Measurements from ENCODE around the gene MAP1B.

MAP1B gene

GRCh38 chr5:72231991-72232703, 124.9 kb downstream of the MAP1B start:
- DNase-seq, result no peak

- DNase-seq, result no peak
These were observed 125.6 kb downstream of the MAP1B start for GRCh38 chr5:72232838-72233237.

DNA sequence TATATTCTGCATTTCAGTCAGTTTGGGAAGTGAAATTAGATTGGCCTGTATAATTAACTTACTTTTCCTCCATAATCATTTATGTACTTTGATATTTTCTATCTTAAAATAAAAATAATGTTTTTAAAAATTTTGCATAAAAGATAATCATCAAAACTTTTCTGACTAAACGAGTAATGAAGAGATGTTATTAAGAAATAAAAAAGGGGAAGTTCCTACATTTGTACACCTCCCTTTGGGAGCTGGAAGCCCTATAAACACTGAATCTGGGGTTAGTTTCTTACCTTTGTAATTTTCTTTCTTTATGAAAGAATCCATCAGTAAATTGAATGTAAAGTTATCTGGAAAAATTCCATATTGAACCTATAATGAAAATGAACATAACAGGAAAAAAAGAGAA, 126.6 kb downstream of the MAP1B start:
- DNase-seq, result no peak

DNA sequence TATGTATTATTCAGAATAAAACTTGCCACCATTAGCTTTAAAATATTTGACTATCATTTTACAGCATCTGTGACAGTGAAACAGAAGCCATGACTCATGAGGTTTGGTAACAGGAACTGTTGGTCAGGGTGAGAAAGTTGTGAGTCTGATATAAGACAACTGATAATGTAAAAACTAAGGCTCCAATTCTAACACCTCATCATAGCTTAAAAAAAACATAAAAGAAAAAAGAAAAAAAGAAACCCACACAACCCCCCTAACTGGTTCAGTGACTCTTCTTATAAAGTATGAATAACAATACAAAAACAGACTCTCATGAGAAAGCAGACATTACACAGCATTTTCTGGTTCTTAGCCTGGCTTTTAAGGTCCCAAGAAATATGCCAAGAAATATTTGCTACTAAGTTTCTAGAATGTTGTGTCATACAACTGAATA, 127.0 kb downstream of the MAP1B start:
- DNase-seq, result peak; percentile 29

GRCh38 chr5:72234868-72235267, 127.6 kb downstream of the MAP1B start:
- DNase-seq, result no peak

DNA sequence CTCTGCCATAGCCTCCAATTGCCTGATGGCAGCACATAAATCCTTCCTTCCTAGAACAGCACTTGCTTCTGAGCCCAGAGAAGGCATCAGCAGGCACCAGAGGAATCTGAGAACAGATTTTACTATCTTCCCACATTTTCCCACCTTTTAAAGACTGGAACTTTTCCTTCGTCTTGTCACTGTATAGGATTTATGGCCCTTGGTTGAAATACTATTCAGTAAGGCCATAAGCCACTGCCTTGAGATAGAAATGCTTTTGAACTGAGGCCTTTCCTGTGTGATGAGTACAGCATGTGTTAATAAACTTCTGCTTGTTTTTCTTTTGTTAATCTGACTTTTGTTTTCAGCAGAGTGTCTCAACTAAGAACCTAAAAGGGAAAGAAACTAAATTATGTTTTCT, 128.4 kb downstream of the MAP1B start:
- no peak for DNase-seq

DNA sequence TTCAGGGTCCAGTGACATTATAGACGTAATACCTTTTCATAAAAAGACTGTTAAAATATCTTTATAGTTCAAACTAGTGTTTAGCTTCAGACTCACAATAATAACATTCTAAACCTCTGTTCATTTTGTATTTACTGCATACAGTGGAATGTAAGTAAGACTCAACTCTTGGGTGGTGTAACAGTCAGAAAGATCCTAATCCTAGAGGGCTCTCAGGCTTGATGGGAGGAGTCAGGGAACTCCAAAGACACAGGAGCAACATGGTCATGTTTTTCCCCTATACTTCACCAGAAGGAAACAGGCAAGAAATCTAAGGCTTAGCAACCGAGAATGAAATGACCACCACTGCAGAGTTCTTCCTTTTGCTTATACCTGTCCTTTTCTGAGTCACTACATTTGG, 130.1 kb downstream of the MAP1B start:
- no peak for DNase-seq

- no peak for DNase-seq
These were observed 130.6 kb downstream of the MAP1B start for GRCh38 chr5:72237879-72238278.

- DNase-seq, result no peak
These were observed 131.6 kb downstream of the MAP1B start for GRCh38 chr5:72238712-72239445.

- no peak for DNase-seq
These were observed 134.2 kb downstream of the MAP1B start for GRCh38 chr5:72241346-72242003.

GRCh38 chr5:72242796-72243475, 135.7 kb downstream of the MAP1B start:
- DNase-seq, result no peak

- DNase-seq, result no peak
These were observed 136.4 kb downstream of the MAP1B start for GRCh38 chr5:72243706-72244105.

DNA sequence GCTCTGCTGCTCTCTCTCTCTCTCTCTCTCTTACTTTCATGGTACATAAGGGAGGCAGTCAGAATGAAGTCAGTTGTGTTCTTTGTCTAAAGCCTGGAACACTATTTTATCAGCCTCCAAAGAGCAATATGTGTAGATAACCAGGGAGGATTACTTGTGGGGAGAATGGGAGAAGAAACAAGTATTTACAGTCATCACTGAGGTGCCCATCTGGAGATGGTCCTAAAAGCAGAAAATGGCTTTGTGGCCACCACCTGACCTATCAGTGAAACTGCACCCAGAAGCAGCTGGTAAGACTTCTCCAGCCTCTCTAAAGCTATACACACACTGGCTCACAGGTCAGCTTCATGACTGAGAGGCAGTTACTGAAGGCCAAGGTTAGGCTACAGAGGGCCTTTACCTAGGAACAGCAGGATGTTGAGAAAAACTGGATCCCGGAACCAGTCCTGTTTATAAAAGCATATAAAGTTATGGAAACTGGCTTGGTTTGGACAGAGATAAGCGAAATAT, 137.6 kb downstream of the MAP1B start:
- DNase-seq, result no peak

DNA sequence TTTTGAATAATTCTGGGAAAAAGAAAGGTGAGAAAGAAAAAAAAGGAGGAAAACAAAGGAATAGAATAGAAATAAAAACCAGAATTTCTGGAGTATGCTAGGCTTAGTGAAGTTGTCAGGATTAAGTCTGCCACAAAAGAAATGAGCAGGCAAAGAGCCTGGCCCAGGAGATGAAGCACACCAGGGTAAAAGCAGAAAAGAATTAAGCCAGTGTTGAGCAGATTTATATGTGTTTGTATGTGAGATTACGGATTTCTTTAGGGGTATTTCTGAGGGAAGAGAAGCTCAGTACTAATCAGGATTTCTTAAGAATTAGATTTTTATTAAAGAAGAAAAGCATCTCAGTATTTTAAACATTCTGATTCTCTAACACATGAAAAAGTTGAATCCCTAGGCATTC, 138.3 kb downstream of the MAP1B start:
- no peak for DNase-seq

DNA sequence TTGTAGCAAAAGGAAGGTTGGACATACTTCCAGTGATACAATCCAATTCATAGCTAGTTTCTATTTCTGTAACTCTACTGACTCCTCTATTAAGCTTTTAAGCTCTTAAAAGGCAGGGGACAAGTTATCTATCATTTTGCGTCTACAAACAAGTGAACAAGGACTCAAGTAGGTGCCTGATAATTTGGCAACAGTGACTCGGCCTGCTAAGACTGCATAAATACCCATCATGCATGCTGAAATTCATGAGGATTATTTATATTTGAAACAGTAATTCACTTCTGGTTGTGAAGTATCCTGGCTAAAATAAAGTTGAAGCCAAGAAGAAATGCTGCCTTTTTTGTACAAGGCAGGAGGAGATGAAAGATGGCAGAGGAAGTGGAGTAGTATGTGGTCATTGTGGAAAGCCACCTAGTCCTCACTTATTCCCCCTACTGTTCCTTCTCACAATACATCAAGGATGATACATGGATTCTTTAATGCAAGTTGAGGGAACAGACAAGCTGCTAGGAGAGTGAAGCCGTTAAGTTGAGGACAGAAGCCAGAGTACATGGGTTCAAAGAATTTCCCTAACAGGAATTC, 138.8 kb downstream of the MAP1B start:
- DNase-seq, result no peak

GRCh38 chr5:72246954-72247442, 139.7 kb downstream of the MAP1B start:
- no peak for DNase-seq

DNA sequence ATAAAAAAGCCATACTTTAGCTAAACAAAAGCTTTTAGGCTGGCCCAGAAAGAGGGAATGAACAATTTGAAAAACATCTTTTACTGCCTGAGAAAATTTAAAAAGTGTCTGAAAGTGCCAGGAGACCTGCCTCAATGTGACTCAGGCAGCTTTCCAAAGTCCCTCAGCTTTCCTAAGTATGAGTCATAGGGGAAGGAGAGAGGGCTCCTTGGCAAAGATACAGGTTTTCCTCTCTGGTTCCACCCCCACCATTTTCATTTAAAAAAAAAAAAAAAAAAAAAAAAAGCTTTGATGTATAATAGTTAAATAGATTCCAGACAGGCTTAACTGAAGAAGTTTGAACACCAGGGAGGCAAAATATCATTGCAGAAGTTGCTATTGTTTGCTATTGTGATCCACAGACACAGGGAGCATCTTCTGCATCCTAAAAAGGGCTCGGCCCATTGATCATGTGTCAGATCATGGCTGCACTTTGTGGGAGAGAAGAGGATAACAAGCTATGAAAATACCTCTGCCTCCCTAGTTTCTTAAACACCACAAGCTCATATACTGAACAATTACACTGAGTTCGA, 141.2 kb downstream of the MAP1B start:
- DNase-seq, result no peak

DNA sequence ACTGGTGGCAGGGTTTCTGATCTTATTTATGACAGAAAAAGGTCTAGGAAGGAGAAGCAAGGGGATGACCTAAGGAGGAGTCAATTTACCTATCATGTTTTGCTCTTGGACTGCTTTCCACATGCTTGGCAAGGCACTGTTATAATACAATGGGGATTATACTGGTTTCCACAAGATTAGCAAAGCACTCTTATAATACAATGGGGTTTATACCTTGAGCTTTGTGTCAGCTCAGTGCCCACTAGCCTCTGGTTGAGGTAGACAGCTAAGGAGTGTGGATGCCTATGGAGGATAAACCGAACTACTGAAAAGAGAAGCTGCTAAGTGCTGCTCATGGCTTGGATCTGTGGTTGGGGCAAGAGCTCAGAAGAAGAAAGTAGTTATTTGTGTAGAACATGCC, 144.1 kb downstream of the MAP1B start:
- no peak for DNase-seq

GRCh38 chr5:72252008-72252407, 144.7 kb downstream of the MAP1B start:
- DNase-seq, result no peak

DNA sequence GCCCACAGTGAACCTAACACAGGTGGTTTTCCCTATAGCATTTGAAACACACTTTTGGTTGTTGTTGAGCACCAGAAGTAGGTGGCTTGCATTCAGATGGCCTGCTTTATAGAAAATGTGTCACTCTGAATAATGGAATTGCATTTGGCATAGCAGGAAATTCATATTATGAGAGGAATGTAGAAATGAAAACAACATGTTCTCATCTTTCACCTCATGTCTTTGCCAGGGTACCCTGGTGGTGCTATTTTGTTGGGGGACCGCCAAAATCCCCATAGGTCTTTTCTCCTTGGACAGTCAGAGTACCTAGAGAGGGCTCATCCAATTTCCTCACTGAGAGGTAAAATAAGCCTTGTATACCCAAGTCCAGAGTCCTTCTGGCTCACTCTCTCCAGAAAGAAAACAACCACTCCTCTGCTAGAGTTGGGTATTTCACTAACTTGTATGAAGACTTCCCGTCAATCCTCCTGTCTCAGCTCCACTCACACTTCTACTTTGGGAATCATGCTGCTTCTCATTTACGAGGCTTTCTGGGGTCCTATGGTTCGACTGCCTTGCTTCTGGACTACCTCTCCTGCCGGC, 145.4 kb downstream of the MAP1B start:
- DNase-seq, result no peak

DNA sequence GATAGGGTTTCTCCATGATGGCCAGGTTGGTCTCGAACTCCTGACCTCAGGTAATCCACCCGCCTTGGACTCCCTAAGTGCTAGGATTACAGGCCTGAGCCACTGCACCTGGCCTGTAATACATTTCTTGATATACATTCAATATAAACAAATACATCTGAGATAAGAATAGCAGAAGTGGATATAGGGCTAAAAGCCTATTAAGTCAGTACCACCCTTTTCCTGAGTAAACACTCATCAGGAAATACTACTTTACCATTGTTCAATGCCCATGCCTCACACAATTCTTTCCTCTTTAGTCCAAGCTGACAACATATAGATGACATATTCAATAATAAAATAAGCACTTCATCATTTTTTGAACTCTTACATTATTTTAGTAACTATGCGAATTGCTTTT, 148.0 kb downstream of the MAP1B start:
- DNase-seq, result no peak

DNA sequence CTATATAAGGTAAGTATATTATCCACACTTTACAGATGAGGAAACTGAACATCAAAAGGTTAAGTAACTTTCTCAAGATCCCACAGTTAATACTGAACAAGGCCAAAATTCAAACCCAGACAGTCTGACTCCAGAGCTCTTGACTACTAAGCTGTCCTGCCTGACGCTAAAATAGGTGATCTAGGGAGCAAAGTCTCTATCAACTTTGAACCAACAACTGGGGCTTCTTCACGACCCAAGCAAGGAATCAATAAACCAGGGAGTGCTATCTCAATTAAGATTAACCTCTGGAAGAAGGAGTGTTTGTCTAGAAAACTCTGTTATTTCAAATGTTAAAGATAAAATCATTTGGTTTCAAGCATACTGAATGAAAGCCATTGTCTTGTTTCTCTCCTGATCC, 148.4 kb downstream of the MAP1B start:
- no peak for DNase-seq

Measured in KG1 (cell line).